Epithelial cell of esophagus (primary cell): ENCODE results near the gene AGR2.

Source experiments
- DNase-seq: peaks from one replicate; pipeline ENCODE4 v3.0.0; 2010; ENCODE audit warnings: low read depth
- H3K4me3 ChIP-seq: 2 replicates; pipeline ENCODE4 v1.5.1; 2011; ENCODE audit warnings: mild to moderate bottlenecking, low read length, control low read depth
- CTCF ChIP-seq: IDR thresholded peaks from 2 replicates; pipeline ENCODE4 v1.5.1; 2011; ENCODE audit warnings: low read depth, mild to moderate bottlenecking, low read length, control low read depth, inconsistent platforms; ENCODE audit not compliant: insufficient read depth; ENCODE audit errors: missing control alignments

AGR2 gene

DNA sequence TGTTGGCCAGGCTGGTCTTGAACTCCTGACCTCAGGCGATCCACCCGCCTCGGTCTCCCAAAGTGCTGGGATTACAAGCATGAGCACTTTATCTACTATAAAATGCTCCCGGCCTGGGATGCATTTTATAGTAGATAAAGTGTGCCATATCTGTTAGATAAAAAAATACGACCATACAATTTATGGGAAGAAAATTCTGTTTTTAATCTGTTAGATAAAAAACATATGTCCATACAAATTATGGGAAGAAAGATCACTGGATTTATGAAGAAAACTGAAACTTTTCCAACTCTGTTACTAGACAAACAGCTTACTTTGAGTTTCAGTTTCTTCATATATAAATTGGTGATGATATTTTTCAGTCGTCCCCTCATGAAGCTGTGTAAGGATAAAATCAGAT is 46.8 kb downstream of the AGR2 start:
- H3K4me3 ChIP-seq = no peak overlapping the region
- DNase-seq = no peak
- no peak for TF ChIP-seq CTCF

GRCh38 chr7:16755397-16755796 is 49.4 kb downstream of the AGR2 start:
- DNase-seq = peak; percentile 28
- TF ChIP-seq CTCF = no peak
- H3K4me3 ChIP-seq = peak overlapping the region; percentile 91

DNA sequence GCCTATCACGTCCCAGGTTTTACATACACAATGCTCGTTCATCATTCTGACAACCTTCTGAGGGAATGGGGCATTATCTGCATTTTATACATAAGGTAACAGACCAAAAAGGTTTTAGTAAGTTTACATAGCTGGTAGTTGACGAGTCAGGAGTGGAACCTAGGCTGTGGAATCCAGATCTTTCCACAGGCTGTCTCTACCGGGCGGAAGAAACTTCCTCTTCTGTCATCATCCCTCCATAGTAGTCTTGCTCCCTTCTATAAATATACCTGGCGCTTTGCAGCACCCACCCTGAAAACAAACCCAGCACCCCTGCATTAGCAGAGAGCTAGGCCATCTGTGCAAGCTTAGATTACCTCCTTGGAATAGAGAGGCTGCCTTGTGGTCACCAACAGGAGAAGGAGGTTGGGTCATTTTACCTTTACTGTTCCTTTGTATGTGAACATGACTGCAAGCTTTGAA is 49.9 kb downstream of the AGR2 start:
- H3K4me3 ChIP-seq = peak overlapping the region; percentile 91
- no peak for TF ChIP-seq CTCF
- DNase-seq = peak; percentile 36

DNA sequence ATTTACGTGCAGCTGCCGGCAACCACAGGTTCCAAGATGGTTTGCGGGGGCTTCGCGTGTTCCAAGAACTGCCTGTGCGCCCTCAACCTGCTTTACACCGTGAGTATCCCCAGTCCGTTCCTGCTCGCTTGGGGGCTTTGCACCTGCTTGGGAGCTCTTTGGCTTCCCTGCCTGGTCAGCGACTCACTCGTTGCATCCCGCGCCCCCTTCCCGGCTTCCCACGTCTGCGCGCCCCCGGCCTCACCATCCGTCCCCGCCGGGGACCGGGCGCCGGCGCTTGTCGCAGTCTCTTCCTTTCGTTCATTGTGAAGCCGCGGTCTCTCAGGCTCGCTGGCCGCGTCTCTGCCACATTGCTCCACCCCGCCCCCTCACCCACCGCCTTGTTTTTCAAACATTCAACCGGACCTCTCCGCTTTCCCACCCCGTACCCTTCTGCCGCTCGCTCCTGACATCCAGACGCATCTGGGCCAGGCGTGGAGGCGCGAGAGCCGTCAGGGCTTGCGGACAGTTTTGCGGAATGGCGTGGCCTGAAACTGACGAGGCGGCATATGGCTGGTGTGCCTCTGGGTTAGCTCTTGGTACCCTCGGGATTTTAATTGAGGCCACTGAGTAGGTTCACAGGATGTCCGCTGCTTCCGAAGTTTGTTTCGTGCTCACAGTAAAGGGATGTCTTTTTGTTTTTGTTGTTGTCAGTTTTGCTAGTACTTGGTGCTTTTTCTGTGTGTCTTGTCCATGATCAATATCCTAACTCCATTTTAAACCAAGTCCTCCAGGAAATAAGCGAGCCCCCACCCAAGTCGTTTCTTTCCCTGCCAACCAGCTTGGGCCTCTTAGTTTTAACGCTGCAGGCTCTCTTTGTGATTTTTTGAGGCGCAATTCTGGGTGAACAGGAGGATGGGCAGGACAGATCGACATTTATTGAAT is 50.6 kb downstream of the AGR2 start:
- peak; percentile 48 for DNase-seq
- H3K4me3 ChIP-seq = peak overlapping the region; percentile 91
- TF ChIP-seq CTCF = no peak

DNA sequence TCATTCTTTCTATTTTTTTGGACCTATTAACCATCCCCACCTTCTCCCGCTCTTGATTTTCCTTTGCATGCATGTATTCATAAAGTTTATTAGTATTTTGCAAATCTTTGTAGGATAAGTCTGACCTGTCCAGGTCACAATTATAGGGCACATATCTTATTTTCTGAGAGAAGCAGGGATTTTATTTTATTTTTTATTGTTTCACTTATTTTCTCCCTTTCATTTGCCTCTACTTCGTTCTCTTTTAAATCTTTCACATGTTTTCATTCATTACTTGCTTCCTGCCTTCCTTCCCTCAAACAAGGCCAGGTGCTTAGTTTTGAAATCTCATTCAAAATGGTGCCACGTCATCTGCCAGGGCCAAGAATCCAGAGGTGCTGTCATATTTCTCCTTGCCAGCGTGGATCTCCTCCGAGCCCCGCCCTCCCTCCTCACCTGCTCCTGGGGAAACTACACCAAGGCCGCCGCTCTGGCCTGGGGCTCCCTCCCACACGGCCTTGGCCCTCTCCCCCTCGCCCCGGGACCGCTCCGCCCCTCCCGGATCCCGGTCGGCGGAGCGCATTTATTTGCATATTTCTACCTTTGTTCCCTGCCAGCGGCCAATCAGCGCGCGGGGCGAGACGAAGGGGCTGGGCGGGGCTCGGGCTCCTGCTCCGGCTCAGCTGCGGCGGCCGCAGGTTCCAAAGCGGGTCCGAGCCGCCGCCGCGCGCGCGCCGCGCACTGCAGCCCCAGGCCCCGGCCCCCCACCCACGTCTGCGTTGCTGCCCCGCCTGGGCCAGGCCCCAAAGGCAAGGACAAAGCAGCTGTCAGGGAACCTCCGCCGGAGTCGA is 51.5 kb downstream of the AGR2 start, which contains the start of gene TSPAN13:
TSPAN13 (plus strand) TSS at position 654 of the 830 bp plus-strand sequence. CDS start 213 bp downstream, outside the sequence.
- no peak for TF ChIP-seq CTCF
- H3K4me3 ChIP-seq = peak within 1 kb of the TSS; percentile 91
- DNase-seq = peak; percentile 99

DNA sequence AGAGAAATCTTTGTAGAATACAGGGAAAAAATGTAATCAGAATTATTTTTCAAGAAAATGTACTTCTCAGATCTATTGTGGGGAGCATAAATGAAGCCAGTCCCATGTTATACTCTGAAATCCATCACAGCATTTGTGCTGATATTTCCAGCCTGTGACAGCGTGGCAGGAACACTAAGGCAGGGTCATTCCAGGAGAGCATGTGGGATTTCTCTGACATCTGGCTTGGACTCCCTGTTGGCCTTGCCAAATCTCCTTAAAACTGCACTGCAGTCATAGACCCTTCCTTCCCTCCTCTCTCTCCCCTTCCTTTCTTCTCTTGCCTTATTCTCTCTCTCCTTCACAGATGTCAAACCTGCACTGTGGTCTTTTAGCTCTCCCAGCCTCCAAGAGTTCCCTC is 57.7 kb downstream of the AGR2 start:
- TF ChIP-seq CTCF = no peak
- DNase-seq = no peak
- H3K4me3 ChIP-seq = no peak overlapping the region
